Endothelial cell of umbilical vein (primary cell): ENCODE data around the gene ME3. TPM values are rescaled to one million over a fixed set of nuclear protein-coding genes. Genes with fewer than 3 reads are reported as not detected.

Source experiments
- BruUV-seq: library from RNA; stranded (reverse); fragments of 400-500 nt; replicated peaks from 2 replicates; lab custom pipeline; 2021; lab: Mats Ljungman, UMichigan
- CTCF ChIA-PET: fragments of 300-600, 350-600 bp; sonication (Branson Sonifier 250); formaldehyde crosslinking; loops from one replicate; lab custom pipeline; 2021; ENCODE audit warnings: antibody characterized with exemption, inconsistent platforms; lab: Charles Lee
- POLR2A ChIA-PET: fragments of 300-600, 350-600 bp; sonication (Branson Sonifier 250); formaldehyde crosslinking; loops from one replicate; lab custom pipeline; 2021; ENCODE audit warnings: antibody characterized with exemption, inconsistent platforms; lab: Charles Lee
- DNase-seq: peaks from one replicate; pipeline ENCODE4 v3.0.0-alpha.2; 2011; ENCODE audit warnings: low read depth, low spot score
- FAIRE-seq: peaks from 2 replicates; lab custom pipeline; 2011; peaks lifted over from hg19 to GRCh38; lab: Jason Lieb, UNC
- H2AFZ ChIP-seq: 2 replicates; pipeline ENCODE4 v1.6.0; 2012; ENCODE audit warnings: low read depth, low read length, control low read depth, inconsistent platforms
- H3K27ac ChIP-seq: 2 replicates; pipeline ENCODE4 v1.5.1; 2011; ENCODE audit warnings: low read depth, mild to moderate bottlenecking, control low read depth, low read length, moderate library complexity; ENCODE audit not compliant: insufficient read depth
- H3K27me3 ChIP-seq, 2 experiments: 2 replicates each; pipeline versions ENCODE4 v1.6.0 to v1.6.1; 2011; ENCODE audit warnings: low read length in 2 of 2, mixed read lengths in 1 of 2; ENCODE audit not compliant: control insufficient read depth in 2 of 2, insufficient read depth in 2 of 2
- H3K36me3 ChIP-seq, 2 experiments: 2 replicates in 1 of 2; 3 replicates in 1 of 2; pipeline ENCODE4 v1.5.1; 2011; ENCODE audit warnings: low read length in 2 of 2, mild to moderate bottlenecking in 1 of 2, moderate library complexity in 1 of 2; ENCODE audit not compliant: control insufficient read depth in 2 of 2, insufficient read depth in 2 of 2; ENCODE audit errors: extremely low read depth in 1 of 2
- H3K4me1 ChIP-seq: 3 replicates; pipeline ENCODE4 v1.5.1; 2011; ENCODE audit warnings: mild to moderate bottlenecking, low read length; ENCODE audit not compliant: control insufficient read depth, insufficient read depth; ENCODE audit errors: extremely low read depth
- H3K4me2 ChIP-seq: 2 replicates; pipeline ENCODE4 v1.6.1; 2011; ENCODE audit warnings: low read length, control low read depth, mixed read lengths; ENCODE audit not compliant: insufficient read depth
- H3K4me3 ChIP-seq, 3 experiments: fragments of 200-600 bp in 1 of 3; sonication (generic), shearing (Covaris generic) in 1 of 3; replicated peaks in 1 of 3; 2 replicates each; pipeline ENCODE4 v1.5.1; 2011 to 2016; ENCODE audit warnings: control low read depth in 3 of 3, low read length in 3 of 3, mild to moderate bottlenecking in 2 of 3, inconsistent platforms in 1 of 3, low read depth in 1 of 3, moderate library complexity in 1 of 3; ENCODE audit not compliant: insufficient read depth in 1 of 3
- H3K79me2 ChIP-seq: 2 replicates; pipeline ENCODE4 v1.6.0; 2012; ENCODE audit warnings: low read length, inconsistent platforms; ENCODE audit not compliant: control insufficient read depth, insufficient read depth
- H3K9ac ChIP-seq: replicated peaks from 2 replicates; pipeline ENCODE3; 2011; ENCODE audit warnings: low read length, control low read depth; ENCODE audit not compliant: insufficient read depth; ENCODE audit errors: extremely low read depth
- H3K9me1 ChIP-seq: replicated peaks from 3 replicates; pipeline ENCODE4 v1.6.0; 2011; ENCODE audit warnings: mild to moderate bottlenecking, low read length; ENCODE audit not compliant: control insufficient read depth, insufficient read depth; ENCODE audit errors: extremely low read depth
- H3K9me3 ChIP-seq: replicated peaks from 2 replicates; pipeline ENCODE4 v1.5.1; 2012; ENCODE audit warnings: low read length, inconsistent platforms; ENCODE audit not compliant: control insufficient read depth, insufficient read depth
- H4K20me1 ChIP-seq: replicated peaks from 2 replicates; pipeline ENCODE3; 2011; ENCODE audit warnings: mild to moderate bottlenecking, low read length; ENCODE audit not compliant: control insufficient read depth, insufficient read depth; ENCODE audit errors: extremely low read depth
- EZH2 ChIP-seq: IDR thresholded peaks from 2 replicates; pipeline ENCODE4 v1.6.1; 2012; ENCODE audit warnings: borderline replicate concordance, low read depth, mild to moderate bottlenecking, moderate library complexity, low read length, inconsistent platforms; ENCODE audit not compliant: severe bottlenecking
- FOS ChIP-seq: IDR thresholded peaks from 2 replicates; pipeline ENCODE4 v1.6.1; 2011; ENCODE audit warnings: mild to moderate bottlenecking, low read length, moderate library complexity, borderline replicate concordance; ENCODE audit not compliant: insufficient read depth
- GATA2 ChIP-seq: IDR thresholded peaks from 2 replicates; pipeline ENCODE4 v1.7.0; 2011; ENCODE audit warnings: low read depth, mild to moderate bottlenecking, moderate library complexity, mixed read lengths, low read length; ENCODE audit not compliant: insufficient read length, insufficient read depth
- JUN ChIP-seq: IDR thresholded peaks from 2 replicates; pipeline ENCODE4 v1.6.1; 2011; ENCODE audit warnings: borderline replicate concordance, low read depth; ENCODE audit not compliant: insufficient read length, insufficient read depth
- MYC ChIP-seq: IDR thresholded peaks from one replicate; pipeline ENCODE4 v1.6.1; 2011; ENCODE audit warnings: mild to moderate bottlenecking, low read depth, low read length
- POLR2A ChIP-seq: IDR thresholded peaks from 2 replicates; pipeline ENCODE4 v1.6.1; 2012; ENCODE audit warnings: low read depth, mild to moderate bottlenecking, control low read depth, low read length
- POLR2AphosphoS5 ChIP-seq: IDR thresholded peaks from 2 replicates; pipeline ENCODE4 v1.6.1; 2012; ENCODE audit warnings: low read depth, mild to moderate bottlenecking, control low read depth, low read length, moderate library complexity; ENCODE audit not compliant: insufficient read depth
- dilution Hi-C: fragments of 300-500 bp; cut with MboI; formaldehyde crosslinking; loops from one replicate; pipeline ENCODE4 v1.15.0; 2019; ENCODE audit warnings: low sequenced_read_pairs; ENCODE audit not compliant: extremely low pct_ligation_motif_present
- intact Hi-C: fragments of 100-400 bp; cut with micrococcal nuclease; formaldehyde crosslinking; loops from one replicate; pipeline ENCODE4 v1.10.0; 2022
- polyA plus RNA-seq, 4 experiments: library from polyadenylated mRNA; depleted of rRNA in 3 of 4; stranded (reverse) in 3 of 4; unstranded in 1 of 4; fragments of >200 nt; gene quantifications; 2 replicates each; pipeline versions ENCODE4 v1.2.1 to v1.2.3, GENCODE V29; 2011 to 2012; ENCODE audit warnings: missing spikeins in 1 of 4
- total RNA-seq: library from RNA; stranded (reverse); gene quantifications from 2 replicates; pipeline ENCODE4 v1.2.3, GENCODE V29; 2021
- TF ChIP-seq, protein P1 (sequence below), 2 donors: IDR thresholded peaks; 1 replicate in 1 of 2; 2 replicates in 1 of 2; pipeline ENCODE4 v1.5.1; 2011; ENCODE audit warnings: low read length in 2 of 2, mild to moderate bottlenecking in 2 of 2, moderate library complexity in 2 of 2, control low read depth in 1 of 2, inconsistent platforms in 1 of 2, low read depth in 1 of 2; ENCODE audit not compliant: insufficient read depth in 1 of 2; ENCODE audit errors: extremely low read depth in 1 of 2
- TF ChIP-seq, protein P2 (sequence below): IDR thresholded peaks from 2 replicates; pipeline ENCODE4 v1.6.1; 2011; ENCODE audit not compliant: insufficient read depth, insufficient read length

The ME3 gene
- total and polyA plus RNA-seq, 2 donors (not counting 3 experiments of a cell fraction or from before 2014, with no cell fraction given), result 26.9 to 30.4 TPM

GRCh38 chr11:86715611-86716010, 43.2 kb upstream of the ME3 start:
- H3K9ac ChIP-seq, result no peak overlapping the region
- no peak for TF ChIP-seq GATA2
- no peak for TF ChIP-seq JUN
- no peak for TF ChIP-seq MYC
- TF ChIP-seq, protein P1, sequence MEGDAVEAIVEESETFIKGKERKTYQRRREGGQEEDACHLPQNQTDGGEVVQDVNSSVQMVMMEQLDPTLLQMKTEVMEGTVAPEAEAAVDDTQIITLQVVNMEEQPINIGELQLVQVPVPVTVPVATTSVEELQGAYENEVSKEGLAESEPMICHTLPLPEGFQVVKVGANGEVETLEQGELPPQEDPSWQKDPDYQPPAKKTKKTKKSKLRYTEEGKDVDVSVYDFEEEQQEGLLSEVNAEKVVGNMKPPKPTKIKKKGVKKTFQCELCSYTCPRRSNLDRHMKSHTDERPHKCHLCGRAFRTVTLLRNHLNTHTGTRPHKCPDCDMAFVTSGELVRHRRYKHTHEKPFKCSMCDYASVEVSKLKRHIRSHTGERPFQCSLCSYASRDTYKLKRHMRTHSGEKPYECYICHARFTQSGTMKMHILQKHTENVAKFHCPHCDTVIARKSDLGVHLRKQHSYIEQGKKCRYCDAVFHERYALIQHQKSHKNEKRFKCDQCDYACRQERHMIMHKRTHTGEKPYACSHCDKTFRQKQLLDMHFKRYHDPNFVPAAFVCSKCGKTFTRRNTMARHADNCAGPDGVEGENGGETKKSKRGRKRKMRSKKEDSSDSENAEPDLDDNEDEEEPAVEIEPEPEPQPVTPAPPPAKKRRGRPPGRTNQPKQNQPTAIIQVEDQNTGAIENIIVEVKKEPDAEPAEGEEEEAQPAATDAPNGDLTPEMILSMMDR (IDR thresholded peaks at IDR 0.05; ENCODE audit: extremely low read depth in 1 of 2, insufficient read depth in 1 of 2, low read depth in 1 of 2, low read length in 2 of 2), result no peak
- TF ChIP-seq FOS, result no peak
- no peak for TF ChIP-seq EZH2
- no peak for TF ChIP-seq POLR2AphosphoS5
- TF ChIP-seq POLR2A, result no peak
- TF ChIP-seq, protein P2, sequence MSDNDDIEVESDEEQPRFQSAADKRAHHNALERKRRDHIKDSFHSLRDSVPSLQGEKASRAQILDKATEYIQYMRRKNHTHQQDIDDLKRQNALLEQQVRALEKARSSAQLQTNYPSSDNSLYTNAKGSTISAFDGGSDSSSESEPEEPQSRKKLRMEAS, result no peak
- BruUV-seq, result no TSS peak

More at GRCh38 chr11:86715611-86716010, 43.2 kb upstream of the ME3 start:
- no peaks in the 10 kb centered on the region for H3K27me3 ChIP-seq
- H3K27ac ChIP-seq, result no peak overlapping the region
- ChIA-PET CTCF (interaction anchor here (0.8 kb wide), 1 partner anchor 12 kb away, joined by 3 read pairs; no protein-coding TSS in a partner anchor), POLR2A (no interaction called here)
- FAIRE-seq, result no peak
- H3K79me2 ChIP-seq, result no peaks in the 10 kb centered on the region
- no peak overlapping the region for H2AFZ ChIP-seq
- dilution Hi-C loops (no loop called here), intact Hi-C loops (no loop called here)
- H4K20me1 ChIP-seq, result no peaks in the 10 kb centered on the region
- H3K4me1 ChIP-seq, result peaks cover 28% of the 10 kb centered on the region
- no peak for DNase-seq
- no peak overlapping the region for H3K4me2 ChIP-seq
- no peaks in the 10 kb centered on the region for H3K9me1 ChIP-seq
- H3K36me3 ChIP-seq, result no peaks in the 10 kb centered on the region
- no peak overlapping the region for H3K4me3 ChIP-seq
- no peaks in the 10 kb centered on the region for H3K9me3 ChIP-seq
